Activated CD4-positive, CD25-positive, alpha-beta regulatory T cell treated with anti-CD3 and anti-CD28 coated beads, Interleukin-2, amount 50 U/mL, for 72 hours (primary cell): ENCODE measurements around the gene COL1A1.

Experiments used
- DNase-seq: peaks from one replicate; pipeline ENCODE4 v3.0.0; 2021

Gene COL1A1

GRCh38 chr17:50199803-50200456, 1.5 kb downstream of the COL1A1 start:
- DNase-seq: peak; percentile 37

GRCh38 chr17:50199211-50199802, 2.1 kb downstream of the COL1A1 start:
- no peak for DNase-seq

GRCh38 chr17:50198026-50198669, 3.3 kb downstream of the COL1A1 start:
- peak; percentile 43 for DNase-seq

GRCh38 chr17:50196826-50197225, 4.6 kb downstream of the COL1A1 start:
- no peak for DNase-seq

- DNase-seq: no peak
Measured at GRCh38 chr17:50196036-50196435, 5.4 kb downstream of the COL1A1 start.

GRCh38 chr17:50194934-50195865, 6.2 kb downstream of the COL1A1 start:
- DNase-seq: no peak

GRCh38 chr17:50194140-50194933, 7.1 kb downstream of the COL1A1 start:
- no peak for DNase-seq

GRCh38 chr17:50192618-50193291, 8.7 kb downstream of the COL1A1 start:
- no peak for DNase-seq

- DNase-seq: no peak
Measured at GRCh38 chr17:50192144-50192617, 9.2 kb downstream of the COL1A1 start.

GRCh38 chr17:50191359-50192143, 9.9 kb downstream of the COL1A1 start:
- no peak for DNase-seq

- DNase-seq: no peak
Measured at GRCh38 chr17:50190603-50191358, 10.7 kb downstream of the COL1A1 start.

GRCh38 chr17:50190293-50190602, 11.2 kb downstream of the COL1A1 start:
- DNase-seq: no peak

GRCh38 chr17:50189550-50190292, 11.7 kb downstream of the COL1A1 start:
- no peak for DNase-seq

GRCh38 chr17:50188921-50189549, 12.4 kb downstream of the COL1A1 start:
- no peak for DNase-seq

GRCh38 chr17:50188531-50188920, 12.9 kb downstream of the COL1A1 start:
- no peak for DNase-seq

GRCh38 chr17:50187751-50188530, 13.5 kb downstream of the COL1A1 start:
- DNase-seq: no peak

- no peak for DNase-seq
Measured at GRCh38 chr17:50187394-50187725, 14.1 kb downstream of the COL1A1 start.

GRCh38 chr17:50186661-50187393, 14.6 kb downstream of the COL1A1 start:
- DNase-seq: no peak
